WTC11 (cell line): ENCODE data around the gene DDC. TPM values are rescaled to one million over a fixed set of nuclear protein-coding genes. Genes with fewer than 3 reads are reported as not detected.

Source experiments
- ATAC-seq: fragments of 200-7000 bp; cut with Tn5 transposase; 2 replicates; pipeline ENCODE4 v1.10.0; 2021; ENCODE audit warnings: mild to moderate bottlenecking, moderate library complexity
- CTCF ChIA-PET: fragments of 300-600 bp; sonication (Branson Sonifier 250); formaldehyde crosslinking; loops from one replicate; lab custom pipeline; 2021; ENCODE audit warnings: antibody characterized with exemption; lab: Charles Lee
- POLR2A ChIA-PET: fragments of 350-600 bp; sonication (Branson Sonifier 250); formaldehyde crosslinking; loops from one replicate; lab custom pipeline; 2021; ENCODE audit warnings: antibody characterized with exemption; lab: Charles Lee
- DNase-seq: peaks from one replicate; pipeline ENCODE4 v3.0.0; 2021; ENCODE audit warnings: low spot score
- H3K27ac Mint-ChIP-seq: 2 replicates; pipeline ENCODE4 v1.8.0; 2021; ENCODE audit warnings: mixed read lengths
- H3K27me3 Mint-ChIP-seq: 2 replicates; pipeline ENCODE4 v1.8.0; 2021; ENCODE audit warnings: low read depth, mild to moderate bottlenecking, moderate library complexity, mixed read lengths
- H3K36me3 Mint-ChIP-seq: 2 replicates; pipeline ENCODE4 v1.8.0; 2021; ENCODE audit warnings: mixed read lengths
- H3K4me1 Mint-ChIP-seq: 2 replicates; pipeline ENCODE4 v1.8.0; 2022; ENCODE audit warnings: mixed read lengths
- H3K4me3 Mint-ChIP-seq: 2 replicates; pipeline ENCODE4 v1.8.0; 2021; ENCODE audit warnings: mild to moderate bottlenecking, moderate library complexity, mixed read lengths
- H3K9me3 Mint-ChIP-seq: 2 replicates; pipeline ENCODE4 v1.8.0; 2021; ENCODE audit warnings: mixed read lengths
- ATF1 ChIP-seq: sonication (generic); formaldehyde crosslinking; IDR thresholded peaks from 2 replicates; pipeline ENCODE4 v1.8.1; 2023; ENCODE audit warnings: mild to moderate bottlenecking, moderate library complexity, missing genetic modification reagents
- ATF2 ChIP-seq: sonication (generic); formaldehyde crosslinking; IDR thresholded peaks from 2 replicates; pipeline ENCODE4 v1.8.1; 2022; ENCODE audit warnings: low read depth, missing genetic modification reagents, borderline replicate concordance
- ELF4 ChIP-seq: sonication (generic); formaldehyde crosslinking; IDR thresholded peaks from 2 replicates; pipeline ENCODE4 v1.8.1; 2022; ENCODE audit warnings: low read depth, mild to moderate bottlenecking, moderate library complexity, missing genetic modification reagents
- EMX1 ChIP-seq: fragments of 250-450 bp; sonication (Bioruptor Pico); IDR thresholded peaks from 2 replicates; pipeline ENCODE4 v1.8.0; 2021; ENCODE audit warnings: mild to moderate bottlenecking
- GRHL2 ChIP-seq: fragments of 250-450 bp; sonication (Bioruptor Pico); IDR thresholded peaks from 2 replicates; pipeline ENCODE4 v1.8.0; 2022; ENCODE audit warnings: mild to moderate bottlenecking, moderate library complexity; ENCODE audit not compliant: insufficient replicate concordance, severe bottlenecking
- HMGXB4 ChIP-seq: sonication (generic); formaldehyde crosslinking; IDR thresholded peaks from 2 replicates; pipeline ENCODE4 v1.8.1; 2023; ENCODE audit warnings: mild to moderate bottlenecking, moderate library complexity, missing genetic modification reagents
- MAX ChIP-seq: sonication (generic); formaldehyde crosslinking; IDR thresholded peaks from 2 replicates; pipeline ENCODE4 v1.8.0; 2022; ENCODE audit warnings: mild to moderate bottlenecking, missing genetic modification reagents
- MLX ChIP-seq: sonication (generic); formaldehyde crosslinking; IDR thresholded peaks from 2 replicates; pipeline ENCODE4 v1.8.1; 2023; ENCODE audit warnings: mild to moderate bottlenecking, missing genetic modification reagents, moderate library complexity
- MYBL2 ChIP-seq: sonication (generic); formaldehyde crosslinking; IDR thresholded peaks from 2 replicates; pipeline ENCODE4 v1.8.1; 2023; ENCODE audit warnings: mild to moderate bottlenecking, moderate library complexity, missing genetic modification reagents
- NR1H2 ChIP-seq: sonication (generic); formaldehyde crosslinking; IDR thresholded peaks from 2 replicates; pipeline ENCODE4 v1.9.0; 2021; ENCODE audit warnings: mild to moderate bottlenecking, moderate library complexity, missing genetic modification reagents
- OVOL2 ChIP-seq: fragments of 250-450 bp; sonication (Bioruptor Pico); IDR thresholded peaks from 2 replicates; pipeline ENCODE4 v1.9.0; 2021; ENCODE audit warnings: mild to moderate bottlenecking, borderline replicate concordance
- SMAD4 ChIP-seq: sonication (generic); formaldehyde crosslinking; IDR thresholded peaks from 2 replicates; pipeline ENCODE4 v1.8.0; 2022; ENCODE audit warnings: mild to moderate bottlenecking, missing genetic modification reagents
- TCF7 ChIP-seq: sonication (generic); formaldehyde crosslinking; IDR thresholded peaks from 2 replicates; pipeline ENCODE4 v1.8.0; 2022; ENCODE audit warnings: mild to moderate bottlenecking, low read depth, missing genetic modification reagents, moderate library complexity
- ZNF121 ChIP-seq: sonication (generic); formaldehyde crosslinking; IDR thresholded peaks from 2 replicates; pipeline ENCODE4 v1.8.0; 2023; ENCODE audit warnings: missing genetic modification reagents
- ZNF138 ChIP-seq: sonication (generic); formaldehyde crosslinking; conservative IDR thresholded peaks from 2 replicates; pipeline ENCODE4 v1.8.1; 2022; ENCODE audit warnings: mild to moderate bottlenecking, moderate library complexity, missing genetic modification reagents
- ZNF423 ChIP-seq: fragments of 250-450 bp; sonication (Bioruptor Pico); IDR thresholded peaks from 2 replicates; pipeline ENCODE4 v2.1.2; 2022; ENCODE audit warnings: mild to moderate bottlenecking, moderate library complexity
- total RNA-seq: library from RNA; stranded (reverse); gene quantifications from 3 replicates; pipeline ENCODE4 v1.2.3, GENCODE V29; 2021
- TF ChIP-seq, protein P1 (sequence below): sonication (generic); formaldehyde crosslinking; IDR thresholded peaks from 2 replicates; pipeline ENCODE4 v1.8.0; 2023; ENCODE audit warnings: mild to moderate bottlenecking, missing genetic modification reagents
- TF ChIP-seq, protein P2 (sequence below): sonication (generic); formaldehyde crosslinking; IDR thresholded peaks from 2 replicates; pipeline ENCODE4 v1.8.1; 2023; ENCODE audit warnings: mild to moderate bottlenecking, missing genetic modification reagents, moderate library complexity

DDC gene
- total RNA-seq, 1 experiment from 2014 or later, result not detected

GRCh38 chr7:50556247-50556991 lies 8.8 kb downstream of the DDC start:
- ChIA-PET POLR2A (interaction anchor here (0.5 kb wide), 1 partner anchor 174 kb away, joined by 3 read pairs; no protein-coding TSS in a partner anchor), CTCF (interaction anchor here (1.3 to 1.6 kb wide), 2 partner anchors 76 to 444 kb away, joined by 3 read pairs; no protein-coding TSS in a partner anchor)
- Mint-ChIP-seq H3K4me1 (peaks cover 19% of the 10 kb centered on the region), H3K27me3 (no peaks in the 10 kb centered on the region), H3K27ac (no peak overlapping the region), H3K36me3 (no peaks in the 10 kb centered on the region), H3K4me3 (no peak overlapping the region), H3K9me3 (no peaks in the 10 kb centered on the region)
- ATAC-seq, result no peak
- no peak for TF ChIP-seq TCF7 (CRISPR knock-in tag)
- TF ChIP-seq MYBL2 (CRISPR knock-in tag), result no peak
- no peak for TF ChIP-seq MLX (CRISPR knock-in tag)
- no peak for TF ChIP-seq ELF4 (CRISPR knock-in tag)
- no peak for TF ChIP-seq MAX
- no peak for TF ChIP-seq OVOL2 (CRISPR knock-in tag)
- no peak for TF ChIP-seq EMX1
- no peak for DNase-seq

DNA sequence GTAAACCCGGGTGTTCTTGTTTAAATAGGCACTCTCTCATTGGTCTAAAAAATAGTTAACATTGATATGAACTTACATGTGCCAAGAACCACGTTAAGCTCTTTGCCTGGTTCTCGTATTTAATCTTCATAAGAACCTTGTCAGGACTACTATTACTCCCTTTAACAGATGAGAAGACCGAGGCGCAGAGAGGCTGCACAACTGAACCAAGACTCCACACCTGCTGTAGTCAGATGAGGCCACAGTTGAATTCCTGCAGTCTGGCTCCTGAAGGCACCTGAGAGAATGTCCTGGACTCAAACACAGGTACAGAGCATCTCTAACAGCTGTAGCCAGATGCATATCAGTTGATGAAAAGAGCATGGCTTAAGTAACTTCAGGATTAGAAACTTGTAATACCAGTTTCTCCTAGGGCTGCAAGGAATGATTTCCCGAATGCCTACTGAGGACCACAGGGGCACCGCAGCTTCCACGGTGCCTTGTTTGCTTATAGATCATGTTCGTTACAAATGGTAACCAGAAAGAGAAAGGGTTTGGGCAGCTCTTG lies 9.5 kb downstream of the DDC start:
- Mint-ChIP-seq H3K36me3 (no peaks in the 10 kb centered on the region), H3K4me3 (no peak overlapping the region), H3K27me3 (no peaks in the 10 kb centered on the region), H3K27ac (no peak overlapping the region), H3K9me3 (no peaks in the 10 kb centered on the region), H3K4me1 (peaks cover 16% of the 10 kb centered on the region)
- ChIA-PET POLR2A (interaction anchor here (0.6 kb wide), 1 partner anchor 302 kb away, joined by 3 read pairs; no protein-coding TSS in a partner anchor), CTCF (interaction anchor here (1.6 kb wide), 1 partner anchor 77 kb away, joined by 3 read pairs; no protein-coding TSS in a partner anchor)
- no peak for ATAC-seq
- no peak for DNase-seq
- TF ChIP-seq GRHL2 (CRISPR knock-in tag) (no peak), MLX (CRISPR knock-in tag) (no peak), ATF2 (CRISPR knock-in tag) (no peak), TCF7 (CRISPR knock-in tag) (no peak), ZNF423 (CRISPR knock-in tag) (no peak), SMAD4 (no peak), ZNF121 (CRISPR knock-in tag) (no peak), NR1H2 (CRISPR knock-in tag) (no peak), HMGXB4 (CRISPR knock-in tag) (no peak), ATF1 (CRISPR knock-in tag) (no peak), ZNF138 (no peak)
- TF ChIP-seq, protein P1, sequence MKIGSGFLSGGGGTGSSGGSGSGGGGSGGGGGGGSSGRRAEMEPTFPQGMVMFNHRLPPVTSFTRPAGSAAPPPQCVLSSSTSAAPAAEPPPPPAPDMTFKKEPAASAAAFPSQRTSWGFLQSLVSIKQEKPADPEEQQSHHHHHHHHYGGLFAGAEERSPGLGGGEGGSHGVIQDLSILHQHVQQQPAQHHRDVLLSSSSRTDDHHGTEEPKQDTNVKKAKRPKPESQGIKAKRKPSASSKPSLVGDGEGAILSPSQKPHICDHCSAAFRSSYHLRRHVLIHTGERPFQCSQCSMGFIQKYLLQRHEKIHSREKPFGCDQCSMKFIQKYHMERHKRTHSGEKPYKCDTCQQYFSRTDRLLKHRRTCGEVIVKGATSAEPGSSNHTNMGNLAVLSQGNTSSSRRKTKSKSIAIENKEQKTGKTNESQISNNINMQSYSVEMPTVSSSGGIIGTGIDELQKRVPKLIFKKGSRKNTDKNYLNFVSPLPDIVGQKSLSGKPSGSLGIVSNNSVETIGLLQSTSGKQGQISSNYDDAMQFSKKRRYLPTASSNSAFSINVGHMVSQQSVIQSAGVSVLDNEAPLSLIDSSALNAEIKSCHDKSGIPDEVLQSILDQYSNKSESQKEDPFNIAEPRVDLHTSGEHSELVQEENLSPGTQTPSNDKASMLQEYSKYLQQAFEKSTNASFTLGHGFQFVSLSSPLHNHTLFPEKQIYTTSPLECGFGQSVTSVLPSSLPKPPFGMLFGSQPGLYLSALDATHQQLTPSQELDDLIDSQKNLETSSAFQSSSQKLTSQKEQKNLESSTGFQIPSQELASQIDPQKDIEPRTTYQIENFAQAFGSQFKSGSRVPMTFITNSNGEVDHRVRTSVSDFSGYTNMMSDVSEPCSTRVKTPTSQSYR (CRISPR knock-in tag), result no peak
- TF ChIP-seq, protein P2, sequence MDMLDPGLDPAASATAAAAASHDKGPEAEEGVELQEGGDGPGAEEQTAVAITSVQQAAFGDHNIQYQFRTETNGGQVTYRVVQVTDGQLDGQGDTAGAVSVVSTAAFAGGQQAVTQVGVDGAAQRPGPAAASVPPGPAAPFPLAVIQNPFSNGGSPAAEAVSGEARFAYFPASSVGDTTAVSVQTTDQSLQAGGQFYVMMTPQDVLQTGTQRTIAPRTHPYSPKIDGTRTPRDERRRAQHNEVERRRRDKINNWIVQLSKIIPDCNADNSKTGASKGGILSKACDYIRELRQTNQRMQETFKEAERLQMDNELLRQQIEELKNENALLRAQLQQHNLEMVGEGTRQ (CRISPR knock-in tag), result no peak
- TF ChIP-seq, all 79 proteins: peak for 0
